Colonic mucosa (tissue), 4 donors: Measurements from ENCODE around the gene KAT6B. TPM values are rescaled to one million over a fixed set of nuclear protein-coding genes. Genes with fewer than 3 reads are reported as not detected.
"Not testable (repeated sequence)": the region's sequence is repeated elsewhere in the genome, so short reads cannot be mapped to it uniquely, and the experiment has no call there.

Source experiments
- DNase-seq: peaks from one replicate; pipeline ENCODE4 v3.0.0-alpha.2; 2020
- H3K27ac ChIP-seq: fragments of 200-600 bp; one replicate; pipeline ENCODE4 v1.8.0; 2021
- H3K27me3 ChIP-seq: fragments of 200-600 bp; one replicate; pipeline ENCODE4 v1.8.0; 2021
- H3K36me3 ChIP-seq: fragments of 200-600 bp; one replicate; pipeline ENCODE4 v1.8.0; 2021
- H3K4me1 ChIP-seq: fragments of 200-600 bp; one replicate; pipeline ENCODE4 v1.8.0; 2021; ENCODE audit warnings: mild to moderate bottlenecking
- H3K4me3 ChIP-seq: fragments of 200-600 bp; one replicate; pipeline ENCODE4 v1.8.0; 2021
- H3K9ac ChIP-seq, 2 donors: one replicate each; pipeline ENCODE4 v1.7.0; 2013; ENCODE audit warnings: control low read depth in 2 of 2, low read depth in 2 of 2, low read length in 2 of 2
- H3K9me3 ChIP-seq: fragments of 200-600 bp; one replicate; pipeline ENCODE4 v1.8.0; 2021
- intact Hi-C: fragments of 100-400 bp; cut with DNase I; formaldehyde crosslinking; loops from one replicate; pipeline ENCODE4 v1.14.1; 2022
- total RNA-seq, 2 donors: library from RNA; stranded (reverse); fragmentation: NEBNext Ultra II Directional in 1 of 2; extraction: Animal tissue kit (Norgen Biotek cat#: 25700) in 1 of 2; gene quantifications; one replicate each; pipeline ENCODE4 v1.2.1, GENCODE V29; 2021
- TF ChIP-seq, protein P1 (sequence below): fragments of 200-600 bp; IDR thresholded peaks from one replicate; pipeline ENCODE4 v1.8.0; 2022; ENCODE audit warnings: antibody characterized with exemption, mild to moderate bottlenecking
- donor health status: healthy.
- donor health status: DM: no; HTN: no; CAD: no.
- donor health status: DM: no; HTN: no; CAD: no.

Gene KAT6B
- total RNA-seq, 2 donors from 2014 or later = 18.7 to 24.2 TPM

DNA sequence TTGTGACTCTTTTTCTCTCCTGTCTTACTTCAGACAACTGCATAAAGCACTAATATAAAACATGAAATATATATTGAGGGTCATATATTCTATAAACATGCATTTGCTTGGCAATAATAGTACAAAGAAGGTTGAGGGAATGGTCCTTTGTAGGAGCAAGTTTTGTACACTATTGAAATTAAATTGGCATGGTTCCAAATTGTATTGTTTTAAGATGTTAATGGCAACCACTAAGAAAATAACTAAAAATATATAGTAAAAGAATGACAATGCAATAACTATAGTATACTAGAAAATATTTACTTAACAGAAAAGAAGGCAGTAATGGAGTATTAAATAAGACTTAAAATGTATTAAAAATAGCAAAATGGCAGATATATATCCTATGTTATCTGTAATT lies 33.7 kb upstream of the KAT6B start:
- TF ChIP-seq, protein P1, sequence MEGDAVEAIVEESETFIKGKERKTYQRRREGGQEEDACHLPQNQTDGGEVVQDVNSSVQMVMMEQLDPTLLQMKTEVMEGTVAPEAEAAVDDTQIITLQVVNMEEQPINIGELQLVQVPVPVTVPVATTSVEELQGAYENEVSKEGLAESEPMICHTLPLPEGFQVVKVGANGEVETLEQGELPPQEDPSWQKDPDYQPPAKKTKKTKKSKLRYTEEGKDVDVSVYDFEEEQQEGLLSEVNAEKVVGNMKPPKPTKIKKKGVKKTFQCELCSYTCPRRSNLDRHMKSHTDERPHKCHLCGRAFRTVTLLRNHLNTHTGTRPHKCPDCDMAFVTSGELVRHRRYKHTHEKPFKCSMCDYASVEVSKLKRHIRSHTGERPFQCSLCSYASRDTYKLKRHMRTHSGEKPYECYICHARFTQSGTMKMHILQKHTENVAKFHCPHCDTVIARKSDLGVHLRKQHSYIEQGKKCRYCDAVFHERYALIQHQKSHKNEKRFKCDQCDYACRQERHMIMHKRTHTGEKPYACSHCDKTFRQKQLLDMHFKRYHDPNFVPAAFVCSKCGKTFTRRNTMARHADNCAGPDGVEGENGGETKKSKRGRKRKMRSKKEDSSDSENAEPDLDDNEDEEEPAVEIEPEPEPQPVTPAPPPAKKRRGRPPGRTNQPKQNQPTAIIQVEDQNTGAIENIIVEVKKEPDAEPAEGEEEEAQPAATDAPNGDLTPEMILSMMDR = no peak
- intact Hi-C loops = no loop called here
- DNase-seq = no peak

DNA sequence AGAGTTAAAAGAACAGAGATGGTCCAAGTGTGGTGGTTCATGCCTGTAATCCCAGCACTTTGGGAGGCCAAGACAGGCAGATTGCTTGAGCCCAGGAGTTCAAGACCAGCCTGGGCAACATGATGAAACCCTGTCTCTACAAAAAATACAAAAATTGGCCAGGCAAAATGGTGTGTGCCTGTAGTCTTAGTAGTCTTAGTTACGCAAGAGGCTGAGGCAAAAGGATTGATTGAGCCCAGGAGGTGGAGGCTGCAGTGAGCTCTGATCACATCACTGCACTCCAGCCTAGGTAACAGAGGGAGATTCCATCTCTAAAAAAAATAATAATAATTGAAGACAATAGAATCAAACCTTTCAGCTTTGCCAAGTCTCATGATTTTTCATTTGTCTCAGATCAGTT lies 33.2 kb upstream of the KAT6B start:
- H3K27ac ChIP-seq, intact Hi-C loops, H3K27me3 ChIP-seq, H3K9me3 ChIP-seq, H3K4me1 ChIP-seq, H3K9ac ChIP-seq, H3K4me3 ChIP-seq, H3K36me3 ChIP-seq, DNase-seq: not testable (repeated sequence)

More for the DNA sequence above, 33.7 kb upstream of the KAT6B start:
- Histone ChIP-seq H3K4me1 (no peaks in the 10 kb centered on the region), H3K27ac (no peak overlapping the region), H3K27me3 (no peaks in the 10 kb centered on the region), H3K4me3 (no peak overlapping the region), H3K9ac (no peak overlapping the region), H3K9me3 (no peaks in the 10 kb centered on the region), H3K36me3 (no peaks in the 10 kb centered on the region)

DNA sequence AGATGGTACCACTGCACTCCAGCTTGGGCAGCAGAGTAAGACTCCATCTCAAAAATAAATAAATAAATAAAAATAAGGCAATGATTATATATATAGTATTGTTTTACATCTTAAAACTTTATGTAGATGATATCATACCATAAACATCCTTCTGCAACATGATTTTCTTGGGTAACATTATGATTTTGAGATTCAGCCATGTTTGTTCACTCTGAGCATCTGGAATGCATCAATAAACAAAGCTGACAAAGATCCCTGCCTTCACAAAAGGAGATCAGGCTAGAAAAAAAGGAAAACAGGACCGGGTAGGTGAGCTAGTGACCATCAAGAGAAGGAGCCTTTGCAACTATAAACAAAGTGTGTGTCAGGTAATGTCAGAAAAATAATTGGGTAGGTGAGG lies 31.9 kb upstream of the KAT6B start:
- TF ChIP-seq, protein P1 = no peak
- no peak overlapping the region for H3K9ac ChIP-seq
- no peaks in the 10 kb centered on the region for H3K36me3 ChIP-seq
- intact Hi-C loops = no loop called here
- no peak overlapping the region for H3K27ac ChIP-seq
- no peak overlapping the region for H3K4me3 ChIP-seq
- no peaks in the 10 kb centered on the region for H3K4me1 ChIP-seq
- DNase-seq = no peak
- no peaks in the 10 kb centered on the region for H3K27me3 ChIP-seq
- H3K9me3 ChIP-seq = no peaks in the 10 kb centered on the region

DNA sequence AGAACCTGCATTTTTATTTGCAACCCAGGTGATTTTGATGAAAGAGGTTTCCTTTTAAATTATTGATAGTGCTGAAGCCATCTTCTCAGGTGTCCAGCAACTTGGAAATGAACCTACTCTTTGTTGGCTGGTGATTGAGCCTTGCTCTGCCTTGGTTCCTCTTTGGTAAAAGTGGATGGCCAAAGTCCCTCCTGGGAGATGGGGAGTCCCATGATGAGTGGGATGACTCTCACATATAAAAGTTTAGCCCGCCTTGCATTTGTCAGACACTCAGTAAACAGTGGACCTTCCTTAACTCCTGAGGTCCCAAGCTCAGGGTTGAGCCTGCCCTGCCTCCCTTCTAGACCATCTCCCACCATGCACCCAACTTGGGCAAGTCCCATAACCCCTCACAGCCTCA lies 28.9 kb upstream of the KAT6B start:
- no peaks in the 10 kb centered on the region for H3K36me3 ChIP-seq
- intact Hi-C loops = no loop called here
- no peak for DNase-seq
- no peak overlapping the region for H3K27ac ChIP-seq
- H3K4me3 ChIP-seq = no peak overlapping the region
- no peaks in the 10 kb centered on the region for H3K27me3 ChIP-seq
- TF ChIP-seq, protein P1 = no peak
- H3K4me1 ChIP-seq = no peaks in the 10 kb centered on the region
- no peak overlapping the region for H3K9ac ChIP-seq
- H3K9me3 ChIP-seq = no peaks in the 10 kb centered on the region

DNA sequence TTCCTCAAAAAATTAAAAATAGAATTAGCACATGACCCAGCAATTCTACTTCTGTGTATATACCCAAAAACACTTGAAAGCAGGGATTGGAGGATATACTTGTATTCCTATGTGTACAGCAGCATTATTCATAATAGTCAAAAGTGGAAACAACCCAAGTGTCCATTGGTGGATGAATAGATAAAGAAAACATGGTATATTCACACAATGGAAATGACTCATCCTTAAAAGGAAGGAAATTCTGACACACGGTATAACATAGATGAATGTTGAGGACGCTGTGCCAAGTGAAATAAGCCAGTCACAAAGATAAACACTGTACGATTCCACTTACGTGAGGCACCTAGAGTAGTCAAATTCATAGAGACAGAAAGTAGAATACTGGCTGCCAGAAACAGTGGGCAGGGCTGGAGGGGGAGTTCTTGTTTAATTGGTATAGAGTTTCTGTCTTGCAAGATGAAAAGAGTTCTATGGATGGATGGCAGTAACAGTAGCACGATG lies 26.6 kb upstream of the KAT6B start:
- H3K36me3 ChIP-seq = no peaks in the 10 kb centered on the region
- no peak for DNase-seq
- no peaks in the 10 kb centered on the region for H3K27me3 ChIP-seq
- H3K4me1 ChIP-seq = no peaks in the 10 kb centered on the region
- no peak overlapping the region for H3K4me3 ChIP-seq
- TF ChIP-seq, protein P1 = no peak
- no peak overlapping the region for H3K9ac ChIP-seq
- H3K9me3 ChIP-seq = no peaks in the 10 kb centered on the region
- intact Hi-C loops = no loop called here
- no peak overlapping the region for H3K27ac ChIP-seq

DNA sequence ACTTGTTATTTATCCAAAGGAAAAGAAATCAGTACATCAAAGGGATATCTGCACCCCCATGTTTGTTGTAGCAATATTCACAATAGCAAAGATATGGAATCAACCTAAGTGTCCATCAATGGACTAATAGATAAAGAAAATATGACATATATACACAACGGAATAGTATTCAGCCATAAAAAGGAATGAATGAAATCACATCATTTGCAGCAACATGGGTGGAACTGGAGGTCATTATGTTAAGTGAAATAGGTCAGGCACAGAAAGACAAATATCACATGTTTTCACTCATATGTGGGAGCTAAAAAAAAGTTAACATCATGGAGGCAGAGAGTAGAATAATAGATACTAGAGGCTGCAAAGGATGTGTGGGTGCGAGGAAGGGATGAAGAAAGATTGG lies 25.0 kb upstream of the KAT6B start:
- intact Hi-C loops = no loop called here
- TF ChIP-seq, protein P1 = no peak
- H3K27ac ChIP-seq = no peak overlapping the region
- no peaks in the 10 kb centered on the region for H3K36me3 ChIP-seq
- H3K27me3 ChIP-seq = no peaks in the 10 kb centered on the region
- no peak overlapping the region for H3K9ac ChIP-seq
- no peaks in the 10 kb centered on the region for H3K9me3 ChIP-seq
- no peak overlapping the region for H3K4me3 ChIP-seq
- DNase-seq = no peak
- no peaks in the 10 kb centered on the region for H3K4me1 ChIP-seq
